Loucy (cell line): ENCODE measurements around the gene TTC31.
"Not testable (repeated sequence)": the region's sequence is repeated elsewhere in the genome, so short reads cannot be mapped to it uniquely, and the experiment has no call there.

ENCODE experiments used
- H2AFZ ChIP-seq: fragments of 200-600 bp; sonication (generic); 2 replicates; pipeline ENCODE4 v1.6.0; 2016; ENCODE audit warnings: antibody characterized with exemption, mild to moderate bottlenecking, low read length, moderate library complexity
- H3F3A ChIP-seq: fragments of 200-600 bp; 2 replicates; pipeline ENCODE4 v1.6.0; 2016; ENCODE audit warnings: antibody characterized with exemption, low read depth, mild to moderate bottlenecking
- H3K27me3 ChIP-seq: fragments of 200-600 bp; sonication (generic); 2 replicates; pipeline ENCODE4 v1.6.1; 2014; ENCODE audit warnings: low read length, mild to moderate bottlenecking; ENCODE audit not compliant: insufficient read depth, poor library complexity, severe bottlenecking
- H3K36me3 ChIP-seq: fragments of 200-600 bp; sonication (generic); 2 replicates; pipeline ENCODE4 v1.6.1; 2016; ENCODE audit warnings: low read length; ENCODE audit not compliant: insufficient read depth
- H3K4me1 ChIP-seq: fragments of 200-600 bp; sonication (generic); 2 replicates; pipeline ENCODE4 v1.5.1; 2014; ENCODE audit warnings: low read length, mild to moderate bottlenecking; ENCODE audit not compliant: insufficient read depth, poor library complexity, severe bottlenecking
- H3K4me2 ChIP-seq: fragments of 200-600 bp; sonication (generic); 2 replicates; pipeline ENCODE4 v1.6.0; 2014; ENCODE audit warnings: antibody characterized with exemption, low read length, low read depth, mild to moderate bottlenecking; ENCODE audit not compliant: poor library complexity, severe bottlenecking
- H3K4me3 ChIP-seq: fragments of 200-600 bp; sonication (generic); 2 replicates; pipeline ENCODE4 v1.5.1; 2014; ENCODE audit warnings: low read length, mild to moderate bottlenecking, mixed read lengths; ENCODE audit not compliant: poor library complexity, severe bottlenecking
- H3K79me2 ChIP-seq: fragments of 200-600 bp; sonication (generic); 2 replicates; pipeline ENCODE4 v1.6.1; 2014; ENCODE audit warnings: low read length; ENCODE audit not compliant: insufficient read depth
- H3K9ac ChIP-seq: fragments of 200-600 bp; sonication (generic); 2 replicates; pipeline ENCODE4 v1.6.0; 2014; ENCODE audit warnings: mild to moderate bottlenecking, low read depth, low read length, moderate library complexity; ENCODE audit not compliant: poor library complexity, severe bottlenecking
- H3K9me2 ChIP-seq: fragments of 200-600 bp; sonication (generic); replicated peaks from 2 replicates; pipeline ENCODE4 v1.6.1; 2016; ENCODE audit warnings: low read depth, low read length, mixed read lengths
- H3K9me3 ChIP-seq: fragments of 200-600 bp; sonication (generic); 2 replicates; pipeline ENCODE4 v1.6.1; 2014; ENCODE audit warnings: mild to moderate bottlenecking, antibody characterized with exemption, low read length, low read depth; ENCODE audit not compliant: insufficient read depth
- H4K20me1 ChIP-seq: fragments of 200-600 bp; sonication (generic); 2 replicates; pipeline ENCODE4 v1.6.0; 2014; ENCODE audit warnings: antibody characterized with exemption, low read length, mild to moderate bottlenecking; ENCODE audit not compliant: insufficient read depth, poor library complexity, severe bottlenecking
- EZH2phosphoT487 ChIP-seq: fragments of 200-600 bp; IDR thresholded peaks from 2 replicates; pipeline ENCODE4 v1.6.1; 2018; ENCODE audit warnings: antibody characterized with exemption, mild to moderate bottlenecking, moderate library complexity, borderline replicate concordance
- TF ChIP-seq, protein P1 (sequence below): fragments of 200-600 bp; sonication (generic); conservative IDR thresholded peaks from 2 replicates; pipeline ENCODE4 v1.5.1; 2014; ENCODE audit warnings: mild to moderate bottlenecking, antibody characterized with exemption, low read length

The TTC31 gene

DNA sequence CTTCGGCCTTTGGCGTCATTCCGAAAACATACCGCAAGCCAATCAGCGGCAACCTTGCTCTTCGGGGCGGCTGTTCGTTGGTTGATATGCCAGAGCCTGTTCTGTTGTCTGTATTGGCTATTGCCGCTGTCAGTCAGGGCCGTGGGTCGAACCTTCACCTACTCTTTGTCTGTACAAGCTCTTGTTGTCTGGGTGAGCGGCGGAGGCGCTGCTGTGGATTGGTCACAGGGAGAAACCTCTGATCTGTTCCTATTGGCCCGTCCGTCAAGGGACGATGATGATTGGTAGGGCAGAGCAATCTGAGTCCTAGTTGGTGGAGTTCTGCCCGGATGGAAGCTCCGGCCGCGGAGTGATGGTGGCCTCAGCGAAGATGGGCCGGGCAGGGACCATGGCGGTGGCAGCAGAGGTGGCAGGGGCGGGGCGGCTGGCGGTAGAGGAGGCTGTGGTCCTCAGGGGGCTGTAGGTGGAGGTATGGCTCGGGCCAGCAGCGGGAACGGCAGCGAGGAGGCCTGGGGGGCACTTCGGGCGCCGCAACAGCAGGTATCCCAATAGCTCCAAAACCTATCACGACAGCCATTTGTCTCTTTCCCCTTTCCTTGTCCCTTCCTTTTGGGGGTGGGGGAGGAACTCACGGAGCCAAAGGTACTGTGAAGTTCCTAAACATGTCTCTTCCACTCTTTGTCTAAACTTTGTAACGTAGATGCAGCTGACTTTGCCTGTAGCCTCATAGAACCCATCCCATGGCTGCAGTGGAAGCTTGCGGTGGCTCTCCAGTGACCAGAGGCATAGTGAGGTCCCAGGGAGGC lies 24.5 kb upstream of the TTC31 start, which contains the start of gene WBP1:
TSS of gene WBP1 (plus strand) at position 307 of the 806 bp plus-strand sequence. CDS start at position 472, 165 bp downstream.
- H4K20me1 ChIP-seq, result peaks cover 7% of the 10 kb centered on the region
- TF ChIP-seq, protein P1, sequence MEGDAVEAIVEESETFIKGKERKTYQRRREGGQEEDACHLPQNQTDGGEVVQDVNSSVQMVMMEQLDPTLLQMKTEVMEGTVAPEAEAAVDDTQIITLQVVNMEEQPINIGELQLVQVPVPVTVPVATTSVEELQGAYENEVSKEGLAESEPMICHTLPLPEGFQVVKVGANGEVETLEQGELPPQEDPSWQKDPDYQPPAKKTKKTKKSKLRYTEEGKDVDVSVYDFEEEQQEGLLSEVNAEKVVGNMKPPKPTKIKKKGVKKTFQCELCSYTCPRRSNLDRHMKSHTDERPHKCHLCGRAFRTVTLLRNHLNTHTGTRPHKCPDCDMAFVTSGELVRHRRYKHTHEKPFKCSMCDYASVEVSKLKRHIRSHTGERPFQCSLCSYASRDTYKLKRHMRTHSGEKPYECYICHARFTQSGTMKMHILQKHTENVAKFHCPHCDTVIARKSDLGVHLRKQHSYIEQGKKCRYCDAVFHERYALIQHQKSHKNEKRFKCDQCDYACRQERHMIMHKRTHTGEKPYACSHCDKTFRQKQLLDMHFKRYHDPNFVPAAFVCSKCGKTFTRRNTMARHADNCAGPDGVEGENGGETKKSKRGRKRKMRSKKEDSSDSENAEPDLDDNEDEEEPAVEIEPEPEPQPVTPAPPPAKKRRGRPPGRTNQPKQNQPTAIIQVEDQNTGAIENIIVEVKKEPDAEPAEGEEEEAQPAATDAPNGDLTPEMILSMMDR, result no peak
- no peak for TF ChIP-seq EZH2phosphoT487
- H2AFZ ChIP-seq, result peak within 1 kb of the TSS; percentile 93
- H3K9me3 ChIP-seq, result no peaks in the 10 kb centered on the region
- H3F3A ChIP-seq, result peaks cover 9% of the 10 kb centered on the region
- peaks cover 40% of the 10 kb centered on the region for H3K79me2 ChIP-seq
- peak within 1 kb of the TSS; percentile 98 for H3K4me2 ChIP-seq
- H3K4me1 ChIP-seq, result peaks cover 24% of the 10 kb centered on the region
- H3K27me3 ChIP-seq, result no peaks in the 10 kb centered on the region
- no peaks in the 10 kb centered on the region for H3K9me2 ChIP-seq
- H3K9ac ChIP-seq, result peak within 1 kb of the TSS; percentile 95
- peak within 1 kb of the TSS; percentile 97 for H3K4me3 ChIP-seq
- H3K36me3 ChIP-seq, result no peaks in the 10 kb centered on the region; the same call in 1 of the 2 replicates

DNA sequence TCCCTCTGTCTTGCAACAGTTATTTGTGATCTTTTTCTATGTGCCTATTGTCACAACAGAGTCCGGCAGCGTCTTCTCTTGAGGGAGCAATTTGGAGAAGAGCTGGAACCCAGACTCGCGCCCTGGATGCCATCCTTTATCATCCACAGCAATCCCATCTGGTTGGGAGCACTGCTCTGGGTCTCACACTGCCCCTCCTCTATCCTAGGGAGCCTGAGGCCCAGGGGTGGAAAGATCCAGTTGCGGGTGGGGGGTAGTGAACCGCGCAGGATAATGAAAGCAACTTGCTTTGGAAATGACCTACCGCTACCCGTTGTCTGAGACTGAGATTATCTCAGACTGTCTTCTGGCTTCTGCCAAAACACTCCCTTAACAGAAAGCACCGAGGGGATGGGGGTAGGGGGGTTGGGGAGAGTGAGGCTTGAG lies 23.9 kb upstream of the TTC31 start:
- H3K9ac ChIP-seq, result peak overlapping the region; percentile 91
- H3K4me3 ChIP-seq, result peak overlapping the region; percentile 97
- no peaks in the 10 kb centered on the region for H3K27me3 ChIP-seq
- no peaks in the 10 kb centered on the region for H3K9me2 ChIP-seq
- TF ChIP-seq, protein P1, result no peak
- no peak for TF ChIP-seq EZH2phosphoT487
- peaks cover 9% of the 10 kb centered on the region for H3F3A ChIP-seq
- H4K20me1 ChIP-seq, result peaks cover 7% of the 10 kb centered on the region
- H3K4me1 ChIP-seq, result peaks cover 24% of the 10 kb centered on the region
- no peaks in the 10 kb centered on the region; the same call in 1 of the 2 replicates for H3K36me3 ChIP-seq
- H3K79me2 ChIP-seq, result peaks cover 42% of the 10 kb centered on the region
- no peaks in the 10 kb centered on the region for H3K9me3 ChIP-seq
- no peak overlapping the region for H2AFZ ChIP-seq
- H3K4me2 ChIP-seq, result peak overlapping the region; percentile 86

DNA sequence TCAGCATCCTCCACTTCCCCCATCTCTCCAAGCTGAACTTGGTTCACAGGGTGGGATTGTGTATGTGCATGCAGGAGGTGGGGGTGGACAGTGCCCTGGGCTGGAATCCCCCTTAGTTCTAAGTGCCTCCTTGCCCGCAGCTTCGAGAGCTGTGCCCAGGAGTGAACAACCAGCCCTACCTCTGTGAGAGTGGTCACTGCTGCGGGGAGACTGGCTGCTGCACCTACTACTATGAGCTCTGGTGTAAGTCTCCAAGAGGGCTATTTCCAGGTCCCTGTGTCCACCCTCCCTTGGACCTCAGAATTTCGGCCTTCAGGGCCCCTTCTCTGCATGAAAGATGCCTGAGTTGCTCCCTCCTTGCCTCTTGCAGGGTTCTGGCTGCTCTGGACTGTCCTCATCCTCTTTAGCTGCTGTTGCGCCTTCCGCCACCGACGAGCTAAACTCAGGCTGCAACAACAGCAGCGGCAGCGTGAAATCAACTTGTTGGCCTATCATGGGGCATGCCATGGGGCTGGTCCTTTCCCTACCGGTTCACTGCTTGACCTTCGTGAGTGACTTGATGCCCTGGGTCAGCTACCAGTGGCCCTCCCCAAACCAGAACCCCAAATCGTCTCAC lies 23.3 kb upstream of the TTC31 start:
- not testable (repeated sequence) for H3K9me2 ChIP-seq, H3K27me3 ChIP-seq, H3K9me3 ChIP-seq, H2AFZ ChIP-seq, H3F3A ChIP-seq, H4K20me1 ChIP-seq, H3K36me3 ChIP-seq
- H3K4me1 ChIP-seq, result peaks cover 26% of the 10 kb centered on the region
- H3K9ac ChIP-seq, result peak overlapping the region; percentile 91
- H3K4me3 ChIP-seq, result peak overlapping the region; percentile 97
- H3K79me2 ChIP-seq, result peaks cover 49% of the 10 kb centered on the region
- peak overlapping the region; percentile 86 for H3K4me2 ChIP-seq

DNA sequence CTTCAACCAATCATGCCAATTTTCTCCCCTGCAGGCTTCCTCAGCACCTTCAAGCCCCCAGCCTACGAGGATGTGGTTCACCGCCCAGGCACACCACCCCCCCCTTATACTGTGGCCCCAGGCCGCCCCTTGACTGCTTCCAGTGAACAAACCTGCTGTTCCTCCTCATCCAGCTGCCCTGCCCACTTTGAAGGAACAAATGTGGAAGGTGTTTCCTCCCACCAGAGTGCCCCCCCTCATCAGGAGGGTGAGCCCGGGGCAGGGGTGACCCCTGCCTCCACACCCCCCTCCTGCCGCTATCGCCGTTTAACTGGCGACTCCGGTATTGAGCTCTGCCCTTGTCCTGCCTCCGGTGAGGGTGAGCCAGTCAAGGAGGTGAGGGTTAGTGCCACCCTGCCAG lies 22.7 kb upstream of the TTC31 start:
- H3F3A ChIP-seq, H3K4me3 ChIP-seq, H3K9ac ChIP-seq, H3K9me2 ChIP-seq, H4K20me1 ChIP-seq, H3K27me3 ChIP-seq, H3K9me3 ChIP-seq, H3K4me2 ChIP-seq, H2AFZ ChIP-seq, H3K36me3 ChIP-seq: not testable (repeated sequence)
- peaks cover 27% of the 10 kb centered on the region for H3K4me1 ChIP-seq
- peaks cover 52% of the 10 kb centered on the region for H3K79me2 ChIP-seq
